ENCODE measurements around the gene NCOR2. TPM values are rescaled to one million over a fixed set of nuclear protein-coding genes. Genes with fewer than 3 reads are reported as not detected.

Gene NCOR2
- total and polyA plus RNA-seq, 2 donors (not counting 1 experiment from before 2014, with no cell fraction given), result 25.9 to 144 TPM

GRCh38 chr12:124550123-124551089 lies 17.0 kb downstream of the NCOR2 start:
- TF ChIP-seq EZH2 (IDR thresholded peaks at IDR 0.05; ENCODE audit: borderline replicate concordance, insufficient read depth, low read depth, low read length, poor library complexity, severe bottlenecking) (no peak), CTCF (IDR thresholded peaks at IDR 0.05) (no peak)
- Histone ChIP-seq H3K79me2 (ENCODE audit: control insufficient read depth, insufficient read depth, low read length) (peaks cover 99% of the 10 kb centered on the region), H3K4me2 (replicated peaks; ENCODE audit: low read depth, low read length, poor library complexity, severe bottlenecking) (peak overlapping the region; percentile 70), H3K9me3 (ENCODE audit: control extremely low read depth in 1 of 3, control insufficient read depth in 2 of 3, insufficient read depth in 1 of 3, low read length in 2 of 3) (no peaks in the 10 kb centered on the region), H3K27me3 (replicated peaks in 1 of 4; ENCODE audit: control extremely low read depth in 1 of 4, control insufficient read depth in 3 of 4, insufficient read depth in 4 of 4, low read length in 3 of 4) (no peaks in the 10 kb centered on the region), H3K9ac (ENCODE audit: low read length) (peak overlapping the region; percentile 33), H3K27ac (ENCODE audit: low read length in 2 of 2) (peak overlapping the region; percentile 38 to 75), H3K4me1 (ENCODE audit: control insufficient read depth in 2 of 2, insufficient read depth in 2 of 2, low read length in 2 of 2) (peaks cover 51 to 74% of the 10 kb centered on the region in 2 donors), H3K36me3 (replicated peaks in 1 of 2; ENCODE audit: control extremely low read depth in 1 of 2, control insufficient read depth in 1 of 2, extremely low read depth in 1 of 2, insufficient read depth in 2 of 2, low read length in 1 of 2) (peaks cover 0 to 3% of the 10 kb centered on the region in 2 experiments), H2AFZ (ENCODE audit: insufficient read depth, low read depth, low read length, poor library complexity, severe bottlenecking) (no peak overlapping the region), H4K20me1 (ENCODE audit: control insufficient read depth, insufficient read depth, low read length, poor library complexity, severe bottlenecking) (peaks cover 96% of the 10 kb centered on the region), H3K4me3 (ENCODE audit: control extremely low read depth in 1 of 5, extremely low read depth in 1 of 5, insufficient read depth in 1 of 5, low read depth in 2 of 5, low read length in 4 of 5) (no peak overlapping the region)
- ATAC-seq (ENCODE audit: low read depth) (no peak), DNase-seq (peak; percentile 41)
- no peaks in the 10 kb centered on the region for H3K9me3 Mint-ChIP-seq (ENCODE audit: insufficient read depth)
- 38% methylated on average over 7 of the region's 11 CpGs for WGBS (ENCODE audit: insufficient coverage)
- intact Hi-C loops (cut with micrococcal nuclease), result loop anchor here (10.0 kb wide), 1 partner anchor 56 kb away; no protein-coding TSS in a partner anchor
- peak overlapping the region; percentile 59 for H3K27ac Mint-ChIP-seq
- peak overlapping the region; percentile 85 for H3K4me3 Mint-ChIP-seq
- H3K27me3 Mint-ChIP-seq, result no peaks in the 10 kb centered on the region
- ChIA-PET CTCF (interaction anchor here (1.4 kb wide), 1 partner anchor 14 kb away, joined by 3 read pairs; no protein-coding TSS in a partner anchor), POLR2A (no interaction called here)
- H3K4me1 Mint-ChIP-seq, result peaks cover 81% of the 10 kb centered on the region

DNA sequence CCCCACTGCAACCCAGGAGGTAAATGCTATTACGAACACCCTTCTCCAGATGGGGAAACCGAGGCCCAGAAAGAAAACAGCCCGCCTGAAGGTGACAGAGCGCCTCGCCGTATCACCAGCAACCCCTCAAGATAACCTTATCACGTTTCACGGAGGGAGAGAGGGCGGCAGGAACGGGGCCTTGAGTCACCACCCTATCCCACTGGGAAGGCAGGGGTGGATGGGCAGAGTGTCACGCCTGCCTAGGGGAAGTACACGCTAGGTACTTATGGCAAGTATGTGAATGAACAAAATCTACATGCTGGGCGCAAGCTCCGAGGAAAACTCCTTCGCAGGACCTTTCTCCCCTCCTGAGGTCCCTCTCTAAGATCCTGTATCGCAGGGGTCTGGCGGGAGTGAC lies 17.8 kb downstream of the NCOR2 start:
- TF ChIP-seq CTCF (IDR thresholded peaks at IDR 0.05) (no peak), EZH2 (IDR thresholded peaks at IDR 0.05; ENCODE audit: borderline replicate concordance, insufficient read depth, low read depth, low read length, poor library complexity, severe bottlenecking) (no peak)
- POLR2A ChIA-PET, result no interaction called here
- Histone ChIP-seq H3K27ac (ENCODE audit: low read length in 2 of 2) (no peak overlapping the region), H3K4me2 (replicated peaks; ENCODE audit: low read depth, low read length, poor library complexity, severe bottlenecking) (peak overlapping the region; percentile 70), H3K4me1 (ENCODE audit: control insufficient read depth in 2 of 2, insufficient read depth in 2 of 2, low read length in 2 of 2) (peaks cover 52 to 74% of the 10 kb centered on the region in 2 donors), H3K36me3 (replicated peaks in 1 of 2; ENCODE audit: control extremely low read depth in 1 of 2, control insufficient read depth in 1 of 2, extremely low read depth in 1 of 2, insufficient read depth in 2 of 2, low read length in 1 of 2) (peaks cover 0 to 3% of the 10 kb centered on the region in 2 experiments), H3K4me3 (ENCODE audit: control extremely low read depth in 1 of 5, extremely low read depth in 1 of 5, insufficient read depth in 1 of 5, low read depth in 2 of 5, low read length in 4 of 5) (no peak overlapping the region), H4K20me1 (ENCODE audit: control insufficient read depth, insufficient read depth, low read length, poor library complexity, severe bottlenecking) (peaks cover 96% of the 10 kb centered on the region), H2AFZ (ENCODE audit: insufficient read depth, low read depth, low read length, poor library complexity, severe bottlenecking) (no peak overlapping the region), H3K79me2 (ENCODE audit: control insufficient read depth, insufficient read depth, low read length) (peaks cover 99% of the 10 kb centered on the region), H3K9ac (ENCODE audit: low read length) (no peak overlapping the region), H3K9me3 (ENCODE audit: control extremely low read depth in 1 of 3, control insufficient read depth in 2 of 3, insufficient read depth in 1 of 3, low read length in 2 of 3) (no peaks in the 10 kb centered on the region), H3K27me3 (replicated peaks in 1 of 4; ENCODE audit: control extremely low read depth in 1 of 4, control insufficient read depth in 3 of 4, insufficient read depth in 4 of 4, low read length in 3 of 4) (no peaks in the 10 kb centered on the region)
- WGBS (ENCODE audit: insufficient coverage), result 98% methylated on average over 8 of the region's 17 CpGs
- H3K4me1 Mint-ChIP-seq, result peaks cover 82% of the 10 kb centered on the region
- DNase-seq (no peak), ATAC-seq (ENCODE audit: low read depth) (no peak)
- no peak overlapping the region for H3K27ac Mint-ChIP-seq
- H3K27me3 Mint-ChIP-seq, result no peaks in the 10 kb centered on the region
- H3K4me3 Mint-ChIP-seq, result peak overlapping the region; percentile 26
- intact Hi-C loops (cut with micrococcal nuclease), result loop anchor here (10.0 kb wide), 1 partner anchor 55 kb away; no protein-coding TSS in a partner anchor
- no peaks in the 10 kb centered on the region for H3K9me3 Mint-ChIP-seq (ENCODE audit: insufficient read depth)
- CTCF ChIA-PET, result no interaction called here

All from B cell (primary cell).